ENCODE data around the gene CCDC91.
"Not testable (repeated sequence)": the region's sequence is repeated elsewhere in the genome, so short reads cannot be mapped to it uniquely, and the experiment has no call there.

The CCDC91 gene

GRCh38 chr12:28184375-28184774 lies 5.9 kb upstream of the CCDC91 start:
- DNase-seq (ENCODE audit: low spot score), result no peak

- DNase-seq (ENCODE audit: low spot score), result no peak
These were observed 3.8 kb upstream of the CCDC91 start for GRCh38 chr12:28186500-28186899.

GRCh38 chr12:28189784-28190320 lies 404 bp upstream of the CCDC91 start:
- DNase-seq (ENCODE audit: low spot score), result no peak

- peak; percentile 4 for DNase-seq (ENCODE audit: low spot score)
These were observed 1.1 kb downstream of the CCDC91 start for GRCh38 chr12:28191051-28192048.

- DNase-seq (ENCODE audit: low spot score), result no peak
These were observed 1.9 kb downstream of the CCDC91 start for GRCh38 chr12:28192125-28192524.

GRCh38 chr12:28194621-28195020 lies 4.4 kb downstream of the CCDC91 start:
- DNase-seq (ENCODE audit: low spot score), result not testable (repeated sequence)

GRCh38 chr12:28201136-28201535 lies 10.9 kb downstream of the CCDC91 start:
- DNase-seq (ENCODE audit: low spot score), result not testable (repeated sequence)

- DNase-seq (ENCODE audit: low spot score), result no peak
These were observed 12.3 kb downstream of the CCDC91 start for GRCh38 chr12:28202374-28203130.

- DNase-seq (ENCODE audit: low spot score), result no peak
These were observed 19.5 kb downstream of the CCDC91 start for GRCh38 chr12:28209782-28210181.

GRCh38 chr12:28212182-28212581 lies 21.9 kb downstream of the CCDC91 start:
- no peak for DNase-seq (ENCODE audit: low spot score)

- no peak for DNase-seq (ENCODE audit: low spot score)
These were observed 24.8 kb downstream of the CCDC91 start for GRCh38 chr12:28215021-28215420.

- DNase-seq (ENCODE audit: low spot score), result no peak
These were observed 25.8 kb downstream of the CCDC91 start for GRCh38 chr12:28216016-28216415.

GRCh38 chr12:28217805-28218204 lies 27.5 kb downstream of the CCDC91 start:
- no peak for DNase-seq (ENCODE audit: low spot score)

- no peak for DNase-seq (ENCODE audit: low spot score)
These were observed 28.6 kb downstream of the CCDC91 start for GRCh38 chr12:28218875-28219274.

- DNase-seq (ENCODE audit: low spot score), result no peak
These were observed 29.6 kb downstream of the CCDC91 start for GRCh38 chr12:28219827-28220226.

- no peak for DNase-seq (ENCODE audit: low spot score)
These were observed 31.9 kb downstream of the CCDC91 start for GRCh38 chr12:28222081-28222700.

- no peak for DNase-seq (ENCODE audit: low spot score)
These were observed 32.8 kb downstream of the CCDC91 start for GRCh38 chr12:28223025-28223554.

- no peak for DNase-seq (ENCODE audit: low spot score)
These were observed 33.6 kb downstream of the CCDC91 start for GRCh38 chr12:28223858-28224257.

- DNase-seq (ENCODE audit: low spot score), result no peak
These were observed 36.4 kb downstream of the CCDC91 start for GRCh38 chr12:28226705-28227104.

GRCh38 chr12:28227251-28227650 lies 37.0 kb downstream of the CCDC91 start:
- DNase-seq (ENCODE audit: low spot score), result no peak

- DNase-seq (ENCODE audit: low spot score), result no peak
These were observed 41.0 kb downstream of the CCDC91 start for GRCh38 chr12:28231248-28231647.
